ENCODE measurements around the gene PSMG2.

PSMG2 gene

GRCh38 chr18:12767580-12768155 is 64.8 kb downstream of the PSMG2 start:
- no peak for FAIRE-seq

- no peak for FAIRE-seq
Observed at GRCh38 chr18:12768625-12769024, 65.8 kb downstream of the PSMG2 start.

DNA sequence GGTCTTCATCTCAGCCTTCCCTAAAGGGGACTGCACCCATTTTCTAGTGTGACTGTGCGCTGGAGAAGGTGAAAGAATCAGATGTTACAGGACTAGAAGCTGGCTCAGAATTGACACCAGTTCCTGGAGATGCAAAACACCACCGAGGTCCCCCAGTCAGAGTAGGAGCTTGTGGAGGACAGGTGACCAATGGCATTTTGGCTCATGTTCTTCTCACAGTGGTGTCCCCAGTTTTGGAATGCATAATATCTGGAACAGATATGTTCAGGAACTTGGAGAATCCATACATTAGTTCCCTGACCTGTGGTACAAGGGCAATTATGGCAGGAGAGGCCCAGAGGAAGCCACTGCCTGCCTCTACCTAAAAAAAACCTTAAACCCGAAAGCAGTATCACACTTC is 66.3 kb downstream of the PSMG2 start:
- FAIRE-seq: no peak

DNA sequence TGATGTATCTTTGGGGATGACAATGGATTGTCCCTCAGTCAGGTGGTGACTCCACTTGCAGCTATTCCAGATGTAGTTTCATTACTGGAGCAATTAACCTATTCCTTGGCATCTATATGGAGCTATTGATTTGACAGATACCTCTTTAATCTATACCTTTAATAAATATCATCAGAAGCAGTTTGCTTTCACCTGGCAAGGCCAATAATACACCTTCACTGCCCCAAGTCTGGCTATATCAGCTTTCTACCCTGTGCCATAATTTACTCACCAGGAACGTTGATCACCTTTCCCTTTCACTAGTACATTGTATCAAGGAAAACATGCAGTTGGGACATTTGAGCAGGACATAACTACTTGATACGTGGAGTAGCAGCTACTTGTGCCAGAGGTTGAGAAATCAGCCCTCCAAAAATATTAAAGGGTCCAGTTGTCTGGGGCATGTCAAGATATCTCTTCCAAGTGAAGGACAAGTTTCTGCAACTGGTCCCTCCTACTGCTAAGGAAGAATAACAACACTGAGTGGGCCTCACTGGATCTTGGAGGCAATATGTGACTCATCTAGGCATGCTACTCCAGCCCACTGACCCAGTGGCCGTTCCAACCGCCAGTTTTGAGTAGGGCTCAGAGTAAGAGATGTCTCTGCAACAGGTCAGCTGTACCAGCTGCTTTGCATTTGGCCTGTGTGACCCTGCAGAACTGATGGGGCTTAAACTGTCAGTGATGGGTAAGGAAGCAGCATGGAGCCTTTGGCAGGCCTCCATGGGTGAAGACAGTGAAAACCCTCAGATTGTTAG is 67.0 kb downstream of the PSMG2 start:
- no peak for FAIRE-seq

GRCh38 chr18:12770469-12771219 is 67.8 kb downstream of the PSMG2 start:
- FAIRE-seq: no peak

GRCh38 chr18:12772111-12772510 is 69.3 kb downstream of the PSMG2 start:
- no peak for FAIRE-seq

DNA sequence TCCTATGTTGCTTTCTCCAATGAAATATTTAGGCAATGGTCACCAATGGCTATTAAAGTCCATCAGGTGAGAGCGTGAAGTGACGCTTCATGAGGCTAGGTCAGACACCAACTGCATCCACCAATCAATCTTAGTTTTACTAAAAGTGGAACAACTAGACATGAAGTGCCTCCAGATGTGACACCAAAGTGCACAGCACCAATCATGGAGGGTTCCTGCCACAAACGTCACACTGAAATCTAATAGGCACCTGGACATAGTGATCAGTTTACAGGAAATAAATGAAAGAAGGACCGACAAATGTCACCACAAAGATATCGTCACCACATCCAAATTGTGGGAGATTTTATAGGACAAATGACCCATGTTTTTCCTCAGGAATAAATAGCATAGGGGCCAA is 70.5 kb downstream of the PSMG2 start:
- no peak for FAIRE-seq

GRCh38 chr18:12774982-12775381 is 72.1 kb downstream of the PSMG2 start:
- no peak for FAIRE-seq
